Epidermal melanocyte (primary cell): ENCODE results near the gene HNRNPUL1.

Experiments
- DNase-seq: peaks from one replicate; pipeline ENCODE4 v3.0.0; 2011; ENCODE audit warnings: low spot score; ENCODE audit not compliant: insufficient read length

The HNRNPUL1 gene

GRCh38 chr19:41233748-41234240 is 30.4 kb upstream of the HNRNPUL1 start:
- DNase-seq, result no peak

- DNase-seq, result no peak
Measured at GRCh38 chr19:41234512-41235168, 29.5 kb upstream of the HNRNPUL1 start.

GRCh38 chr19:41235480-41235879 is 28.7 kb upstream of the HNRNPUL1 start:
- no peak for DNase-seq

GRCh38 chr19:41238244-41238643 is 25.9 kb upstream of the HNRNPUL1 start:
- no peak for DNase-seq

GRCh38 chr19:41239363-41239762 is 24.8 kb upstream of the HNRNPUL1 start:
- no peak for DNase-seq

- DNase-seq, result no peak
Measured at GRCh38 chr19:41239961-41240574, 24.1 kb upstream of the HNRNPUL1 start.

GRCh38 chr19:41241859-41242258 is 22.3 kb upstream of the HNRNPUL1 start:
- DNase-seq, result no peak

GRCh38 chr19:41244117-41244516 is 20.1 kb upstream of the HNRNPUL1 start:
- DNase-seq, result no peak

- DNase-seq, result no peak
Measured at GRCh38 chr19:41245843-41246242, 18.3 kb upstream of the HNRNPUL1 start.

GRCh38 chr19:41248895-41249294 is 15.3 kb upstream of the HNRNPUL1 start:
- no peak for DNase-seq

GRCh38 chr19:41249707-41250423 is 14.3 kb upstream of the HNRNPUL1 start:
- no peak for DNase-seq

- no peak for DNase-seq
Measured at GRCh38 chr19:41253660-41254059, 10.5 kb upstream of the HNRNPUL1 start.

- no peak for DNase-seq
Measured at GRCh38 chr19:41255171-41255570, 9.0 kb upstream of the HNRNPUL1 start.

GRCh38 chr19:41261474-41262190 is 2.5 kb upstream of the HNRNPUL1 start:
- no peak for DNase-seq

- peak; percentile 16 for DNase-seq
Measured at GRCh38 chr19:41263042-41263849, 926 bp upstream of the HNRNPUL1 start.

GRCh38 chr19:41264581-41265394 is 616 bp downstream of the HNRNPUL1 start:
- DNase-seq, result no peak

- DNase-seq, result peak; percentile 16
Measured at GRCh38 chr19:41265395-41266153, 1.4 kb downstream of the HNRNPUL1 start.

GRCh38 chr19:41269055-41269454 is 4.9 kb downstream of the HNRNPUL1 start:
- no peak for DNase-seq

- no peak for DNase-seq
Measured at GRCh38 chr19:41269571-41269970, 5.4 kb downstream of the HNRNPUL1 start.
